Mucosa of rectum (tissue), 2 donors: Measurements from ENCODE around the gene TMEM165.

Source experiments
- H3K27ac ChIP-seq, 2 donors: one replicate each; pipeline ENCODE4 v1.7.0; 2013; ENCODE audit warnings: inconsistent platforms in 2 of 2, low read depth in 2 of 2, low read length in 2 of 2
- H3K27me3 ChIP-seq, 2 donors: one replicate each; pipeline ENCODE4 v1.7.0; 2013; ENCODE audit warnings: low read length in 2 of 2; ENCODE audit not compliant: control insufficient read depth in 2 of 2, insufficient read depth in 2 of 2
- H3K36me3 ChIP-seq, 2 donors: one replicate each; pipeline ENCODE4 v1.7.0; 2013; ENCODE audit warnings: low read length in 2 of 2; ENCODE audit not compliant: control insufficient read depth in 2 of 2, insufficient read depth in 2 of 2
- H3K4me1 ChIP-seq, 2 donors: one replicate each; pipeline ENCODE4 v1.7.0; 2013; ENCODE audit warnings: low read length in 2 of 2, mild to moderate bottlenecking in 1 of 2; ENCODE audit not compliant: control insufficient read depth in 2 of 2, insufficient read depth in 2 of 2
- H3K4me3 ChIP-seq, 2 donors: one replicate each; pipeline ENCODE4 v1.7.0; 2013; ENCODE audit warnings: low read length in 2 of 2
- H3K9ac ChIP-seq, 2 donors: one replicate each; pipeline ENCODE4 v1.7.0; 2013; ENCODE audit warnings: low read length in 2 of 2, low read depth in 1 of 2, mild to moderate bottlenecking in 1 of 2
- H3K9me3 ChIP-seq, 2 donors: one replicate each; pipeline ENCODE4 v1.7.0; 2013; ENCODE audit warnings: low read length in 2 of 2; ENCODE audit not compliant: control insufficient read depth in 2 of 2
- donor health status: healthy.
- donor health status: Normal muscosa, but diverticular disease.

TMEM165 gene

DNA sequence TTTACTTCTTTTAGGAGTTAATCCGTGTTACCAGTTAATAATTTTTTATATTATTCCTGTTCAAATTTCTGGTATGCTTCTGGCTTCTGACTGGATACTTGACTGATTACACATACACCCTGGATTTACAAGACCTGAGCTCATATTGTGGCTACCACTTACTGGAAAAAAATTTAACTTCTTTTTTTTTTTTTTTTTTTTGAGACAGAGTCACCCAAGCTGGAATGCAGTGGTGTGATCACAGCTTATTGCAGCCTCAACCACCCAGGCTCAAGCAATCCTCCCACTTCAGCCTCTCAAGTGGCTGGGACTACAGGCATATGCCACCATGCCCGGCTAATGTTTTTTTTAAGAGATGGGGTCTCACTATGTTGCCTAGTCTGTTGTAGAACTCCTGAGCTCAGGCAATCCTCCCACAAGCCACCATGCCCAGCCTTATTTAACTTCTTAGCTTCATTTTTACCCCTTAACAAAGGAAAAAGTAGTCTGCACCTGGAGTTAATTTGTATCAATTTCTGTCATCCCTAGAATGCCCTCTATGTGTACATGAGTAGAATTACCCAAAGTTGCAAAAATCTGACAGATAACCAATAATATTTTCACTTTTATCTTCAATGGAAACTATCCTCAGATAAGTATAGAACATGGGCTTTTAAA, 50.3 kb downstream of the TMEM165 start:
- Histone ChIP-seq H3K27ac (no peak overlapping the region), H3K36me3 (peaks cover 14 to 43% of the 10 kb centered on the region in 2 donors), H3K4me1 (no peaks in the 10 kb centered on the region), H3K9ac (no peak overlapping the region), H3K9me3 (no peaks in the 10 kb centered on the region), H3K4me3 (no peak overlapping the region), H3K27me3 (no peaks in the 10 kb centered on the region)

- Histone ChIP-seq H3K9me3 (no peaks in the 10 kb centered on the region), H3K27ac (no peak overlapping the region), H3K4me1 (no peaks in the 10 kb centered on the region), H3K36me3 (peaks cover 14 to 40% of the 10 kb centered on the region in 2 donors), H3K27me3 (no peaks in the 10 kb centered on the region), H3K9ac (no peak overlapping the region), H3K4me3 (no peak overlapping the region)
Measured at GRCh38 chr4:55446578-55446922, 50.8 kb downstream of the TMEM165 start.

- H3K4me3 ChIP-seq, result no peak overlapping the region
- H3K27me3 ChIP-seq, result no peaks in the 10 kb centered on the region
- H3K27ac ChIP-seq, result no peak overlapping the region
- no peaks in the 10 kb centered on the region for H3K4me1 ChIP-seq
- H3K9me3 ChIP-seq, result no peaks in the 10 kb centered on the region
- H3K36me3 ChIP-seq, result peaks cover 18 to 38% of the 10 kb centered on the region in 2 donors
- no peak overlapping the region for H3K9ac ChIP-seq
Measured at GRCh38 chr4:55447108-55447708, 51.5 kb downstream of the TMEM165 start.

DNA sequence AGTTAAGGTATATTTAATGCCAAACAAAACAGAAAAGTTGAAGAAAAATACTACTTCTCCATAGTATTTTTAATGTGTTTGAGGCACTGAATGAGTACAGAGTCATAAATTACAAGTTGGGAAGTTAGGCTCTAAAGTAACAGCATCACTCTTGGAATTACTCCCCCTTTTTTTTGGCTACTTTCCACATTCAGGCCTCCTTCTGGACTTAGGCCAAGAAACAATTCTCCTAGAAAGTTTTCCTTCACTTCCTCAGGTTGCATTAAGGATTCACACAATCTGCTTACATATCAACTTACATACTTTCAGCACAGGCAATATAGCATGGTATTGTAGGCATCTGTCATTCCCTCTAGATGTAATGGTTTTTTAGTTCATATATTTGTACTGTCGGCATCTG, 52.1 kb downstream of the TMEM165 start:
- Histone ChIP-seq H3K4me3 (no peak overlapping the region), H3K27ac (no peak overlapping the region), H3K36me3 (peaks cover 16 to 32% of the 10 kb centered on the region in 2 donors), H3K9me3 (no peaks in the 10 kb centered on the region), H3K27me3 (no peaks in the 10 kb centered on the region), H3K9ac (no peak overlapping the region), H3K4me1 (no peaks in the 10 kb centered on the region)

GRCh38 chr4:55450566-55450965, 54.8 kb downstream of the TMEM165 start:
- Histone ChIP-seq H3K9ac (no peak overlapping the region), H3K4me3 (no peak overlapping the region), H3K27me3 (no peaks in the 10 kb centered on the region), H3K9me3 (no peaks in the 10 kb centered on the region), H3K36me3 (peaks cover 16 to 26% of the 10 kb centered on the region in 2 donors), H3K4me1 (no peaks in the 10 kb centered on the region), H3K27ac (no peak overlapping the region)

DNA sequence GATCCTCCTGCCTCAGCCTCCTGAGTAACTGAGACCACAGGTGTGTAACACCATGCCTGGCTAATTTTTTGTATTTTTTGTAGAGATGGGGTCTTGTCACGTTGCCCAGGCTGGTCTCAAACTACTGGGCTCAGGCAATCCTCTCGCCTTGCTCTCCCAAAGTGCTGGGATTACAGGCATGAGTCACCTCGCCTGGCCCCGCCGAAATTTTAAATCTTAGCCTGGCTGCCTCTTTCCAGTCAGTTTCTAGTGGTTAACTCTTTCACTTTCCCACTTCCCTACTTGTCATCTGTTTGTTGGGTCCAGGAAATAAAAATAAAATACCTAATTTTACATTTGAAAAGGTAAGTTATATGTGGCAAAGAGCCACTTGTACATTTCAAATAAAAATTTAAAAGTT, 62.4 kb downstream of the TMEM165 start:
- Histone ChIP-seq H3K9ac (no peak overlapping the region), H3K27ac (no peak overlapping the region), H3K36me3 (peaks cover 0 to 8% of the 10 kb centered on the region in 2 donors), H3K27me3 (no peaks in the 10 kb centered on the region), H3K4me1 (no peaks in the 10 kb centered on the region), H3K9me3 (no peaks in the 10 kb centered on the region), H3K4me3 (no peak overlapping the region)

GRCh38 chr4:55458611-55459010, 62.9 kb downstream of the TMEM165 start:
- Histone ChIP-seq H3K4me1 (no peaks in the 10 kb centered on the region), H3K36me3 (peaks cover 2 to 8% of the 10 kb centered on the region in 2 donors), H3K27me3 (no peaks in the 10 kb centered on the region)

GRCh38 chr4:55466001-55466400, 70.2 kb downstream of the TMEM165 start:
- Histone ChIP-seq H3K4me3 (no peak overlapping the region), H3K27ac (no peak overlapping the region), H3K36me3 (peaks cover 9 to 11% of the 10 kb centered on the region in 2 donors), H3K9ac (no peak overlapping the region), H3K4me1 (no peaks in the 10 kb centered on the region), H3K27me3 (no peaks in the 10 kb centered on the region), H3K9me3 (no peaks in the 10 kb centered on the region)

More at GRCh38 chr4:55458611-55459010, 62.9 kb downstream of the TMEM165 start:
- Histone ChIP-seq H3K4me3 (no peak overlapping the region), H3K9ac (no peak overlapping the region), H3K27ac (no peak overlapping the region), H3K9me3 (no peaks in the 10 kb centered on the region)

DNA sequence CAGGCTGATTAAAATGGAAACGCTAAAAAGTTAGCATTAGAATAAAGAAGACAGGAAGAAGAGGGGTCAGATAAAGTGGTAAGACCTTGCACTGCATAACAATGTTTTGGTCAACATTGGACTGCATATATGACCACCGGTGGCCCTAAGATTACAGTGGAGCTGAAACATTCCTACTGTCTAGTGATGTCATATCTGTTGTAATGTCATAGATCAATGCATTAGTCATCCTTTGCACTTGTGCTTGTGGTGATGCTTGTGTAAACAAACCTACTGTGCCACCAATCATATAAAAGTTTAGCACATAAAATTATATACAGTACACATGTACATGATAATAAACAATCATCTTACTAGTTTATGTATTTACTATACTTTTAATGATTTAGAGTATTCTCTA, 73.0 kb downstream of the TMEM165 start:
- Histone ChIP-seq H3K4me3 (no peak overlapping the region), H3K36me3 (peaks cover 9% of the 10 kb centered on the region in 2 donors), H3K27me3 (no peaks in the 10 kb centered on the region), H3K4me1 (no peaks in the 10 kb centered on the region), H3K9me3 (no peaks in the 10 kb centered on the region), H3K27ac (no peak overlapping the region), H3K9ac (no peak overlapping the region)

DNA sequence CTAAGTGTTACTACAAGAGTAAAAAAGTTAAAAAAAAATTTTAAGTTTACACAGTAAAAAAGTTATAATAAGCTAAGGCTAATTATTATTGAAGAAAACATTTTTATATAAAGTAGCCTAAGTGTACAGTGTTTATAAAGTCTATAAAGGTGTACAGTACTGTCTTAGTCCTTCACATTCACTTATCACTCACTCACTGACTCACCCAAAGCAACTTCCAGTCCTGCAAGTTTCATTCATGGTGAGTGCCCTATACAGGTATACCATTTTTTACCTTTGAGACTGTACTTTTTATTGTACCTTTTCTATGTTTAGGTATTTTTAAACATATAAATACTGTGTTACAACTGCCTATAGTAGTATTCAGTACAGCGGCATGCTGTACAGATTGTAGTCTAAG, 74.2 kb downstream of the TMEM165 start:
- Histone ChIP-seq H3K27me3 (no peaks in the 10 kb centered on the region), H3K4me1 (no peaks in the 10 kb centered on the region), H3K27ac (no peak overlapping the region), H3K36me3 (peaks cover 16 to 18% of the 10 kb centered on the region in 2 donors), H3K9ac (no peak overlapping the region), H3K9me3 (no peaks in the 10 kb centered on the region), H3K4me3 (no peak overlapping the region)
